T47D (cell line): ENCODE data around the gene UBR7.
"Not testable (repeated sequence)": the region's sequence is repeated elsewhere in the genome, so short reads cannot be mapped to it uniquely, and the experiment has no call there.

Source experiments
- DNase-seq, 2 experiments: peaks; one replicate each; pipeline versions ENCODE4 v3.0.0 to v3.0.0-alpha.2; 2011 to 2012; ENCODE audit warnings: low read depth in 1 of 2, low spot score in 1 of 2
- JUND ChIP-seq: IDR thresholded peaks from 2 replicates; pipeline ENCODE4 v1.6.1; 2012; ENCODE audit warnings: low read depth
- in situ Hi-C: cut with HindIII; loops from 2 replicates; pipeline ENCODE4 v1.10.0; 2016; ENCODE audit warnings: low sequenced_read_pairs, low pct_unique_long_range_greater_than_20kb

UBR7 gene

GRCh38 chr14:93206793-93207467 lies at the start of gene UBR7, which contains the start of gene GON7:
TSS of gene UBR7 (plus strand) at chr14:93207256. CDS start at chr14:93207292, 36 bp downstream.
TSS of gene GON7 (minus strand) at chr14:93207065. CDS start at chr14:93207037, 28 bp downstream.
- in situ Hi-C loops, result no loop called here
- peak; percentile 93 to 99 for DNase-seq

DNA sequence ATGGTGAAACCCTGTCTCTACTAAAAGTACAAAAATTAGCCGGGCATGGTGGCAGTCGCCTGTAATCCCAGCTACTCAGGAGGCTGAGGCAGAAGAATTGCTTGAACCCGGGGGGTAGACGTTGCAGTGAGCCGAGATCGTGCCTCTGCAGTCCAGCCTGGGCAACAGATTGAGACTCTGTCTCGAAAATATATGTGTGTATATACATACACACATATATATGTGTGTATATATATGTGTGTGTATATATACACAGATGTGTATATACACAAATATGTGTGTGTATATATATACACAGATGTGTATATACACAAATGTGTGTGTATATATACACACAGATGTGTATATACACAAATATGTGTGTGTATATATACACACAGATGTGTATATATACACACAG lies 48.7 kb upstream of the UBR7 start:
- in situ Hi-C loops, DNase-seq: not testable (repeated sequence)

More at GRCh38 chr14:93206793-93207467, at the start of gene UBR7, which contains the start of gene GON7:
- TF ChIP-seq JUND, result no peak

- in situ Hi-C loops, DNase-seq: not testable (repeated sequence)
Observed at GRCh38 chr14:93159625-93160352, 47.3 kb upstream of the UBR7 start.

DNA sequence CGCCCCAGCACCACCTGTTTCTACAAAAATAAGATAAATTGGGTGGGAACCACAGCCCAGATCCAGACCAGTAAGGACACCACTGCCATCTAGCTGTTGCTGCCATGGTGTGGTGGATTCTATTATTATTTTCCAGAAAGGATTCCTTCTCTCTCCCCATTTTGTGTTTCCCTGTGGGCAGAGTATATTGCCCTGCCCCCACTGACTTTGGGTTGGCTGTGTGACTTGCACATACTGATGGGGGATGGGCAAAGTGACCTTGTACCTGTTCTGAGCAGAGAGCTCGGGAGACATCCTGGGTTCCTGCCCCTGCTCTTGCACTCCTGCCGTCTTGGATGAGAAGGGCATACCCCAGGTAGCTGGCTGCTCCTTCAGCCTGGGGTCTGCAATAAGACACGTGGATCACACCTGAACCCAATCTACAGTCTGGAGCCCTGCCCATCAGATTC lies 46.7 kb upstream of the UBR7 start:
- DNase-seq, result peak; percentile 70 to 75
- in situ Hi-C loops, result no loop called here
- no peak for TF ChIP-seq JUND

GRCh38 chr14:93161411-93161940 lies 45.6 kb upstream of the UBR7 start:
- in situ Hi-C loops, result no loop called here
- no peak for TF ChIP-seq JUND
- DNase-seq, result no peak

- no peak for TF ChIP-seq JUND
- in situ Hi-C loops, result no loop called here
- peak in 1 of 2 experiments; percentile 30 for DNase-seq
Observed at GRCh38 chr14:93163564-93163963, 43.5 kb upstream of the UBR7 start.

DNA sequence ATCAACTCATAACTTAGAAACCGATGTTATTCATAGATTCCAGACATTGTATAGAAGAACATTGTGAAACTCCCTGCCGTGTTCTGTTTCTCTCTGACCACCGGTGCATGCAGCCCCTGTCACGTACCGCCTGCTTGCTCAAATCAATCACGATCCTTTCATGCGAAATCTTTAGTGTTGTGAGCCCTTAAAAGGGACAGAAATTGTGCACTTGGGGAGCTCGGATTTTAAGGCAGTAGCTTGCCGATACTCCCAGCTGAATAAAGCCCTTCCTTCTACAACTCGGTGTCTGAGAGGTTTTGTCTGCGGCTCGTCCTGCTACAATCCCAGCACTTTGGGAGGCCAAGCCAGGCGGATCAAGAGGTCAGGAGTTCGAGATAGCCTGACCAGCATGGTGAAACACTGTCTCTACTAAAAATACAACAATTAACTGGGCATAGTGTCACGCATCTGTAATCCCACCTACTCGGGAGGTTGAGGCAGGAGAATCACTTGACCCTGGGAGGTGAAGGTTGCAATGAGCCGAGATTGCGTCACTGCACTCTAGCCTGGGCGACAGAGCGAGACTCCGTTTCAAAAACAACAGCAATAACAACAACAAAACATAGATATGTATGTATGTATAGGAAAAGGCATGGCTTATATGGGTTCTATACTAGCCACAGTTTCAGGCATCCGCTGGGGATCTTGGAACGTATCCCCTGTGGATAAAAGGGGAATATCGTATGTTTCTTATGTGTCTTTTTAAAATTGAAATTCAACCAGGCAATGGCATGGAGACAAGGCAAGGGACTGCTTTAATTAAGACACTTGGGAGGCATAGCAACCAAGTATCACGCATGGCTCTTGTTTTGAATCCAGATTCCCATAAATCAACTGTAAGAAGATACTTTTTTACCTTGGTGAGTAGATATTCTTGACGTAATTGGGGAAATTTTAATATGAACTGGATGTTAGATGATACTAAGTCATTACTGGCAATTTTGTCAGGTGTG lies 41.5 kb upstream of the UBR7 start:
- in situ Hi-C loops, DNase-seq: not testable (repeated sequence)

DNA sequence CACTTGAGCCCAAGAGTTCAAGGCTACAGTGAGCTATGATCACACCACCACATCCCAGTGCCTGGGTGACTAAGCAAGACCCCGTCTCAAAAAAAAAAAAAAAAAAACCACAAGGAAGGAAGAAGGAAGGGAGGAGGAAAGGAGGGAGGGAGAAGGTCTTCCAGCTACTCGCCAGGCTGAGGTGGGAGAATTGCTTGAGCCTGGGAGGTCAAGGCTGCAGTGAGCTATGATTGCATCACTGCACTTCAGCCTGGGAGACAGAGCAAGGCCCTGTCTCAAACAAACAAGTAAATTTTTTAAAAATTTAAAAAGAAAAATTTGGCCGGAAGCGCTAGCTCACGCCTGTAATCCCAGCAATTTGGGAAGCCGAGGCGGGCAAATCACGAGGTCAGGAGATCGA lies 38.4 kb upstream of the UBR7 start:
- DNase-seq, in situ Hi-C loops: not testable (repeated sequence)

DNA sequence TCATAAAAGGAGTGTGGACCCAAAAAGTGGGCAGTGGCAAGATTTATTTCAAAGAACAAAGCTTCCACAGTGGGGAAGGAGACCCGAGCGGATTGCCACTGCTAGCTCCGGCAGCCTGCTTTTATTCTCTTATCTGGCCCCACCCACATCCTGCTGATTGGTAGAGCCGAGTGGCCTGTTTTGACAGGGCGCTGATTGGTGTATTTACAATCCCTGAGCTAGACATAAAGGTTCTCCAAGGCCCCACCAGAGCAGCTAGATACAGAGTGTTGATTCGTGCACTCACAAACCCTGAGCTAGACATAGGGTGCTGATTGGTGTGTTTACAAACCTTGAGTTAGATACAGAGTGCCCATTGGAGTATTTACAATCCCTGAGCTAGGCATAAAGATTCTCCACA lies 37.4 kb upstream of the UBR7 start:
- in situ Hi-C loops, DNase-seq: not testable (repeated sequence)

DNA sequence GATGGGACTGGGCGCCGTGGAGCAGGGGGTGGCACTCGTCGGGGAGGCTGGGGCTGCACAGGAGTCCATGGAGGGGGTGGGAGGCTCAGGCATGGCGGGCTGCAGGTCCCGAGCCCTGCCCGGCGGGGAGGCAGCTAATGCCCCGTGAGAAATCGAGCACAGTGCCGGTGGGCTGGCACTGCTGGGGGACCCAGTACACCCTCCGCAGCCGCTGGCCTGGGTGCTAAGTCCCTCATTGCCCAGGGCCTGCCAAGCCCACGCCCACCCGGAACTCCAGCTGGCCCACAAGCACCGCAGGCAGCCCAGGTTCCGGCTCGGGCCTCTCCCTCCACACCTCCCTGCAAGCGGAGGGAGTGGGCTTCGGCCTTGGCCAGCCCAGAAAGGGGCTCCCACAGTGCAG lies 36.9 kb upstream of the UBR7 start:
- DNase-seq, in situ Hi-C loops: not testable (repeated sequence)

DNA sequence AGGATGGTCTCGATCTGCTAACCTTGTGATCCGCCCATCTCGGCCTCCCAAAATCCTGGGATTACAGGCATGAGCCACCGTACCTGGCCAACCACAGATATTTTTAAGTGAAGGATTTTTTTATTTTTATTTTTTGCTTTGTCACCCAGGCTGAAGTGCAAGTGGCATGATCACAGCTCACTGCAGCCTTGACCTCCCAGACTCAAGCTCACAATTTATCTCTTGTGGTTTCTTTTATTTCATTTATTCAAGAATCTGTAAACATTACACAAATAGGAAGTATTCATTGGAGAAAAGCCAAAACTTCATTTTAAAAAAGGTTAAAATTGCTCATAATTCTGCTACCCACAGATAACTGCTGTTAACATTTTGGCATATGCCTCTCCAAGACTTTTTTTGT lies 35.7 kb upstream of the UBR7 start:
- in situ Hi-C loops, result no loop called here
- no peak for TF ChIP-seq JUND
- DNase-seq, result no peak

DNA sequence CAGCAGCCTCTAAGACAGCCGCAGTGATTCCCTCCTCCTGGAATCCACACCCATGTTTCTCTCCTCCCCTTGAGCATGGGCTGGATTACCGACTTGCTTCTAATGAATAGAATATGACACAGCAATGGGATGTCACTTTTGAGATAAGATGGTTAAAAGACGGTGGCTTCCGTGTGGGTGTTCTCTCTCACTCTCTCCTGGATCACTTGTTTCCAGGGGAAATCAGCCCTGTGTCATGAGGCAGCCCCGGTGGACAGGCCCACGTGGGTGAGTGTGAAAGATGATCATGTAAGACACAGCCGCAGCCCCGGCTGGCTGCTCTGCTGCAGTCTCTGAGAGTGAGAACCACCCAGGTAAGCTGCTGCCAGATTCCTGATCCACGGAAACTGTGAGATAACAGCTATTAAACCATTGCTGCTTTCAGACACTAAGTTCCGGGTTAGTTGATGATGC lies 33.1 kb upstream of the UBR7 start:
- TF ChIP-seq JUND, result no peak
- in situ Hi-C loops, result no loop called here
- no peak for DNase-seq

GRCh38 chr14:93174731-93175130 lies 32.3 kb upstream of the UBR7 start:
- DNase-seq, result peak in 1 of 2 experiments; percentile 87
- in situ Hi-C loops, result not testable (repeated sequence)
